HL-60 (cell line): ENCODE measurements around the gene BRICD5.

Source experiments
- DNase-seq, 2 experiments: peaks; one replicate each; pipeline ENCODE4 v3.0.0-alpha.2; 2010 to 2020; ENCODE audit warnings: low read depth in 1 of 2, low spot score in 1 of 2
- H3K27ac ChIP-seq: fragments of 250-450 bp; sonication (Bioruptor Pico); replicated peaks from 2 replicates; pipeline ENCODE4 v1.5.1; 2020; ENCODE audit warnings: mild to moderate bottlenecking, moderate library complexity
- H3K27me3 ChIP-seq: fragments of 250-450 bp; sonication (Bioruptor Pico); 2 replicates; pipeline ENCODE4 v1.5.1; 2021; ENCODE audit warnings: mild to moderate bottlenecking, moderate library complexity; ENCODE audit not compliant: insufficient read depth, poor library complexity, severe bottlenecking
- H3K4me3 ChIP-seq: replicated peaks from 2 replicates; pipeline ENCODE4 v1.5.1; 2011; ENCODE audit warnings: mild to moderate bottlenecking, control low read depth, low read length; ENCODE audit not compliant: insufficient read depth
- CTCF ChIP-seq: IDR thresholded peaks from one replicate; pipeline ENCODE4 v1.5.1; 2011; ENCODE audit warnings: low read length, control low read depth, inconsistent platforms; ENCODE audit not compliant: insufficient read depth
- GABPA ChIP-seq: IDR thresholded peaks from 2 replicates; pipeline ENCODE4 v1.6.1; 2012; ENCODE audit warnings: low read depth
- POLR2AphosphoS5 ChIP-seq: IDR thresholded peaks from 2 replicates; pipeline ENCODE4 v1.6.1; 2012; ENCODE audit warnings: low read depth
- REST ChIP-seq: IDR thresholded peaks from 2 replicates; pipeline ENCODE4 v1.6.1; 2012; ENCODE audit warnings: low read depth; ENCODE audit not compliant: insufficient replicate concordance
- SPI1 ChIP-seq: IDR thresholded peaks from 2 replicates; pipeline ENCODE4 v1.6.1; 2012; ENCODE audit warnings: low read depth, mild to moderate bottlenecking, borderline replicate concordance

The BRICD5 gene

GRCh38 chr16:2166263-2167067 lies 44.2 kb downstream of the BRICD5 start:
- H3K27me3 ChIP-seq = no peaks in the 10 kb centered on the region
- no peak for DNase-seq
- TF ChIP-seq REST = no peak
- no peak for TF ChIP-seq POLR2AphosphoS5
- no peak for TF ChIP-seq SPI1
- TF ChIP-seq GABPA = no peak
- TF ChIP-seq CTCF = no peak
- H3K4me3 ChIP-seq = no peak overlapping the region
- H3K27ac ChIP-seq = no peak overlapping the region

- H3K27ac ChIP-seq = no peak overlapping the region
- no peak for DNase-seq
- H3K4me3 ChIP-seq = no peak overlapping the region
- H3K27me3 ChIP-seq = no peaks in the 10 kb centered on the region
- TF ChIP-seq REST (no peak), SPI1 (no peak), GABPA (no peak), CTCF (no peak)
Measured at GRCh38 chr16:2165861-2166260, 44.8 kb downstream of the BRICD5 start.

GRCh38 chr16:2163211-2163881 lies 47.3 kb downstream of the BRICD5 start:
- H3K4me3 ChIP-seq = no peak overlapping the region
- TF ChIP-seq GABPA (no peak), REST (no peak), SPI1 (no peak), POLR2AphosphoS5 (no peak), CTCF (no peak)
- no peak for DNase-seq
- no peaks in the 10 kb centered on the region for H3K27me3 ChIP-seq
- H3K27ac ChIP-seq = no peak overlapping the region
